Endodermal cell (in vitro differentiated cells): ENCODE measurements around the gene KLHL15. TPM values are rescaled to one million over a fixed set of nuclear protein-coding genes. Genes with fewer than 3 reads are reported as not detected.

Experiments
- DNase-seq: peaks from one replicate; pipeline ENCODE4 v3.0.0-alpha.2; 2017
- H3K27ac ChIP-seq: 2 replicates; pipeline ENCODE4 v1.5.1; 2013; ENCODE audit warnings: mild to moderate bottlenecking, low read depth, low read length, moderate library complexity
- H3K27me3 ChIP-seq: 2 replicates; pipeline ENCODE4 v1.6.1; 2013; ENCODE audit warnings: mild to moderate bottlenecking, low read length, moderate library complexity; ENCODE audit not compliant: insufficient read depth, control insufficient read depth, poor library complexity, severe bottlenecking
- H3K36me3 ChIP-seq: 2 replicates; pipeline ENCODE4 v1.7.0; 2013; ENCODE audit warnings: mild to moderate bottlenecking, low read length, moderate library complexity; ENCODE audit not compliant: control insufficient read depth, insufficient read depth
- H3K4me1 ChIP-seq: one replicate; pipeline ENCODE4 v1.7.0; 2013; ENCODE audit warnings: low read length; ENCODE audit not compliant: control insufficient read depth, insufficient read depth
- H3K4me3 ChIP-seq: 2 replicates; pipeline ENCODE4 v1.5.1; 2013; ENCODE audit warnings: mild to moderate bottlenecking, low read length, moderate library complexity
- H3K9ac ChIP-seq: 2 replicates; pipeline ENCODE4 v1.6.1; 2013; ENCODE audit warnings: mild to moderate bottlenecking, low read length, moderate library complexity; ENCODE audit not compliant: poor library complexity, severe bottlenecking; ENCODE audit errors: extremely low read depth
- H3K9me3 ChIP-seq: 2 replicates; pipeline ENCODE4 v1.6.1; 2013; ENCODE audit warnings: mild to moderate bottlenecking, low read length, moderate library complexity; ENCODE audit not compliant: control insufficient read depth
- H3K27ac Mint-ChIP-seq: 2 replicates; pipeline ENCODE4 v1.8.0; 2020; ENCODE audit warnings: mixed read lengths
- H3K27me3 Mint-ChIP-seq: 2 replicates; pipeline ENCODE4 v1.8.0; 2021; ENCODE audit warnings: mild to moderate bottlenecking, mixed read lengths; ENCODE audit not compliant: insufficient read depth
- H3K36me3 Mint-ChIP-seq: 2 replicates; pipeline ENCODE4 v1.8.0; 2020; ENCODE audit warnings: low read depth, mixed read lengths
- H3K4me1 Mint-ChIP-seq: 2 replicates; pipeline ENCODE4 v1.8.0; 2020; ENCODE audit warnings: mixed read lengths
- H3K4me3 Mint-ChIP-seq: 2 replicates; pipeline ENCODE4 v1.8.0; 2020; ENCODE audit warnings: mild to moderate bottlenecking, moderate library complexity, mixed read lengths
- H3K9me3 Mint-ChIP-seq: 2 replicates; pipeline ENCODE4 v1.8.0; 2020; ENCODE audit warnings: mild to moderate bottlenecking, mixed read lengths
- CTCF ChIP-seq: fragments of 200-600 bp; sonication (generic); conservative IDR thresholded peaks from 2 replicates; pipeline ENCODE4 v1.5.0; 2021; ENCODE audit warnings: antibody characterized with exemption, mild to moderate bottlenecking
- WGBS, 2 experiments: methylation state at CpG; one replicate each; pipeline versions ENCODE4 v1.1.5 to v1.1.7; 2013; ENCODE audit warnings: missing lambda C conversion rate in 2 of 2, mixed read lengths in 1 of 2; ENCODE audit not compliant: insufficient coverage in 1 of 2, insufficient read length in 1 of 2; 5-methylcytosine and 5-hydroxymethylcytosine counted together
- total RNA-seq, 2 donors: library from RNA; stranded (reverse); fragmentation: NEBNext Ultra II Directional in 1 of 2; extraction: Animal tissue kit (Norgen Biotek cat#: 25700) in 1 of 2; gene quantifications; 2 replicates in 1 of 2; 3 replicates in 1 of 2; pipeline ENCODE4 v1.2.1, GENCODE V29; 2021

Gene KLHL15
- total RNA-seq, 2 donors from 2014 or later = 11.4 to 15.5 TPM

- TF ChIP-seq CTCF = peak; percentile 17
- H3K27me3 Mint-ChIP-seq = peaks cover 34% of the 10 kb centered on the region
- WGBS, 2 experiments = 93% methylated on average over 4 of the region's 6 CpGs; no CpG with 5 or more reads in 1 of the 2 experiments
- H3K9me3 ChIP-seq = no peaks in the 10 kb centered on the region
- H3K36me3 Mint-ChIP-seq = peaks cover 2% of the 10 kb centered on the region
- H3K9ac ChIP-seq = no peak overlapping the region
- H3K9me3 Mint-ChIP-seq = no peaks in the 10 kb centered on the region
- H3K27ac Mint-ChIP-seq = peak overlapping the region; percentile 35
- no peak overlapping the region for H3K27ac ChIP-seq
- no peaks in the 10 kb centered on the region for H3K4me1 ChIP-seq
- DNase-seq = peak; percentile 71
- H3K27me3 ChIP-seq = no peaks in the 10 kb centered on the region
- H3K4me3 Mint-ChIP-seq = no peak overlapping the region
- H3K4me3 ChIP-seq = no peak overlapping the region
- H3K4me1 Mint-ChIP-seq = peaks cover 5% of the 10 kb centered on the region
- H3K36me3 ChIP-seq = no peaks in the 10 kb centered on the region
Observed at GRCh38 chrX:24027985-24028384, 999 bp upstream of the KLHL15 start.

GRCh38 chrX:24026432-24026831 lies 554 bp downstream of the KLHL15 start:
- no peaks in the 10 kb centered on the region for H3K27me3 ChIP-seq
- H3K36me3 ChIP-seq = no peaks in the 10 kb centered on the region
- Mint-ChIP-seq H3K36me3 (peaks cover 8% of the 10 kb centered on the region), H3K4me1 (peaks cover 5% of the 10 kb centered on the region), H3K27ac (peak overlapping the region; percentile 95), H3K4me3 (peak overlapping the region; percentile 81), H3K27me3 (peaks cover 25% of the 10 kb centered on the region), H3K9me3 (no peaks in the 10 kb centered on the region)
- no peak for TF ChIP-seq CTCF
- WGBS, 2 experiments = 44 to 81% methylated on average over 6 to 13 of the region's 13 CpGs
- no peak overlapping the region for H3K27ac ChIP-seq
- DNase-seq = peak; percentile 66
- peak overlapping the region; percentile 91 for H3K9ac ChIP-seq
- H3K4me1 ChIP-seq = no peaks in the 10 kb centered on the region
- no peaks in the 10 kb centered on the region for H3K9me3 ChIP-seq
- H3K4me3 ChIP-seq = peak overlapping the region; percentile 86

GRCh38 chrX:24025741-24026403 lies 1.1 kb downstream of the KLHL15 start:
- no peaks in the 10 kb centered on the region for H3K4me1 ChIP-seq
- H3K27ac ChIP-seq = peak overlapping the region; percentile 91
- H3K4me3 Mint-ChIP-seq = peak overlapping the region; percentile 81
- no peaks in the 10 kb centered on the region for H3K9me3 Mint-ChIP-seq
- WGBS, 2 experiments = 6 to 24% methylated on average over 6 to 39 of the region's 46 CpGs
- no peaks in the 10 kb centered on the region for H3K27me3 ChIP-seq
- no peaks in the 10 kb centered on the region for H3K9me3 ChIP-seq
- H3K27ac Mint-ChIP-seq = peak overlapping the region; percentile 95
- H3K4me1 Mint-ChIP-seq = peaks cover 5% of the 10 kb centered on the region
- H3K4me3 ChIP-seq = peak overlapping the region; percentile 86
- no peaks in the 10 kb centered on the region for H3K36me3 ChIP-seq
- TF ChIP-seq CTCF = no peak
- H3K27me3 Mint-ChIP-seq = peaks cover 19% of the 10 kb centered on the region
- no peak for DNase-seq
- H3K36me3 Mint-ChIP-seq = peaks cover 8% of the 10 kb centered on the region
- peak overlapping the region; percentile 91 for H3K9ac ChIP-seq
